Keratinocyte (primary cell): ENCODE results near the gene RHEX.

Experiments used
- CTCF ChIP-seq, 3 experiments: IDR thresholded peaks in 1 of 3; conservative IDR thresholded peaks in 1 of 3; optimal IDR thresholded peaks in 1 of 3; 2 replicates in 2 of 3; 3 replicates in 1 of 3; pipeline versions ENCODE3 to v1.5.1; 2011; ENCODE audit warnings: low read length in 3 of 3, mild to moderate bottlenecking in 3 of 3, moderate library complexity in 2 of 3, control low read depth in 1 of 3, inconsistent platforms in 1 of 3; ENCODE audit not compliant: insufficient read depth in 2 of 3; ENCODE audit errors: extremely low read depth in 1 of 3
- EZH2 ChIP-seq: IDR thresholded peaks from one replicate; pipeline ENCODE4 v1.6.1; 2012; ENCODE audit warnings: inconsistent platforms, mild to moderate bottlenecking, low read length, moderate library complexity

GRCh38 chr1:206110161-206110560, 57.2 kb downstream of the RHEX start:
- TF ChIP-seq EZH2 (no peak), CTCF (optimal IDR thresholded peaks at IDR 0.05 in 1 of 3, IDR thresholded peaks at IDR 0.05 in 1 of 3, conservative IDR thresholded peaks at IDR 0.05 in 1 of 3; ENCODE audit: extremely low read depth in 1 of 3, insufficient read depth in 2 of 3, low read length in 3 of 3) (no peak)
